ENCODE results near the gene SLC26A1. TPM values are rescaled to one million over a fixed set of nuclear protein-coding genes. Genes with fewer than 3 reads are reported as not detected.

Gene SLC26A1
- total and polyA plus RNA-seq, 2 of the 13 experiments (the other 11 are each of a cell fraction or from before 2014, with no cell fraction given) = 5.4 to 22.9 TPM

DNA sequence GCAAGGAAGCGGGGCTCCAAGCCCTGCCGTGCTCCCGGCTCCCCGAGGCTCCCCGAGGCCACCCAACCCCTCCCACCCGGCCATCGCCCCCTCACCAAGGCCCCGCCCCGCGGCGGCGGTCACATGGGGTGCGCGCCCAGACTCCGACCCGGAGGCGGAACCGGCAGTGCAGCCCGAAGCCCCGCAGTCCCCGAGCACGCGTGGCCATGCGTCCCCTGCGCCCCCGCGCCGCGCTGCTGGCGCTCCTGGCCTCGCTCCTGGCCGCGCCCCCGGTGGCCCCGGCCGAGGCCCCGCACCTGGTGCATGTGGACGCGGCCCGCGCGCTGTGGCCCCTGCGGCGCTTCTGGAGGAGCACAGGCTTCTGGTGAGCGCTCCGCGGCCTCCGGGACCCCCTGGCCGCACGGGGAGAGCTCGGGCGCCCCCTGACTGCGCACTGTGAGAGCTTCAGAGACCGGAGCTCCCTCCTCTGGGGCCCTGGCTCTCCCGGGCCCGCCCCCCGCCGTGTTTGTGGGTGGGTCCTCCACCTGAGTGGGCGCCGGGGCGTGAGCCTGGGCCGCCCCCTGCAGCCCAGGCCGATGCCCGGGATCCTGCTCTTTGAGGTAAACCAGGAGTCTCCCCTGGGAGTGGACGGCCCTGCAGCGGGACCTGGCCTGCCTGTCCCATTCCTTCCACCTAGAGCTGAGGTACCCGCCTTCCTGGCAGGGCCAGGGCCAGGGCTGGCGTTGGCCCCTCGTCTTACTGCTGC lies 6.2 kb downstream of the SLC26A1 start, which contains the start of gene IDUA (continued):
- TF ChIP-seq, protein P1, sequence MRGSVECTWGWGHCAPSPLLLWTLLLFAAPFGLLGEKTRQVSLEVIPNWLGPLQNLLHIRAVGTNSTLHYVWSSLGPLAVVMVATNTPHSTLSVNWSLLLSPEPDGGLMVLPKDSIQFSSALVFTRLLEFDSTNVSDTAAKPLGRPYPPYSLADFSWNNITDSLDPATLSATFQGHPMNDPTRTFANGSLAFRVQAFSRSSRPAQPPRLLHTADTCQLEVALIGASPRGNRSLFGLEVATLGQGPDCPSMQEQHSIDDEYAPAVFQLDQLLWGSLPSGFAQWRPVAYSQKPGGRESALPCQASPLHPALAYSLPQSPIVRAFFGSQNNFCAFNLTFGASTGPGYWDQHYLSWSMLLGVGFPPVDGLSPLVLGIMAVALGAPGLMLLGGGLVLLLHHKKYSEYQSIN (CRISPR knock-in tag; IDR thresholded peaks at IDR 0.05; ENCODE audit: borderline replicate concordance) = no peak
- TF ChIP-seq, protein P2, sequence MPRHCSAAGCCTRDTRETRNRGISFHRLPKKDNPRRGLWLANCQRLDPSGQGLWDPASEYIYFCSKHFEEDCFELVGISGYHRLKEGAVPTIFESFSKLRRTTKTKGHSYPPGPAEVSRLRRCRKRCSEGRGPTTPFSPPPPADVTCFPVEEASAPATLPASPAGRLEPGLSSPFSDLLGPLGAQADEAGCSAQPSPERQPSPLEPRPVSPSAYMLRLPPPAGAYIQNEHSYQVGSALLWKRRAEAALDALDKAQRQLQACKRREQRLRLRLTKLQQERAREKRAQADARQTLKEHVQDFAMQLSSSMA (CRISPR knock-in tag; IDR thresholded peaks at IDR 0.05) = peak; percentile 49; the same call in 1 of the 2 replicates
- TF ChIP-seq BORCS8-MEF2B (CRISPR knock-in tag; IDR thresholded peaks at IDR 0.05) = no peak
- no peak for TF ChIP-seq TP53 (CRISPR knock-in tag; conservative IDR thresholded peaks at IDR 0.05)
- peak; percentile 51; the same call in 1 of the 2 replicates for TF ChIP-seq MAZ (IDR thresholded peaks at IDR 0.05; ENCODE audit: borderline replicate concordance, low read depth, low read length)
- TF ChIP-seq MAZ (CRISPR knock-in tag; IDR thresholded peaks at IDR 0.05; ENCODE audit: low read depth) = peak; percentile 91
- no peak for TF ChIP-seq ZNF256 (CRISPR knock-in tag; conservative IDR thresholded peaks at IDR 0.05)
- TF ChIP-seq, protein P3, sequence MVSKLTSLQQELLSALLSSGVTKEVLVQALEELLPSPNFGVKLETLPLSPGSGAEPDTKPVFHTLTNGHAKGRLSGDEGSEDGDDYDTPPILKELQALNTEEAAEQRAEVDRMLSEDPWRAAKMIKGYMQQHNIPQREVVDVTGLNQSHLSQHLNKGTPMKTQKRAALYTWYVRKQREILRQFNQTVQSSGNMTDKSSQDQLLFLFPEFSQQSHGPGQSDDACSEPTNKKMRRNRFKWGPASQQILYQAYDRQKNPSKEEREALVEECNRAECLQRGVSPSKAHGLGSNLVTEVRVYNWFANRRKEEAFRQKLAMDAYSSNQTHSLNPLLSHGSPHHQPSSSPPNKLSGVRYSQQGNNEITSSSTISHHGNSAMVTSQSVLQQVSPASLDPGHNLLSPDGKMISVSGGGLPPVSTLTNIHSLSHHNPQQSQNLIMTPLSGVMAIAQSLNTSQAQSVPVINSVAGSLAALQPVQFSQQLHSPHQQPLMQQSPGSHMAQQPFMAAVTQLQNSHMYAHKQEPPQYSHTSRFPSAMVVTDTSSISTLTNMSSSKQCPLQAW (CRISPR knock-in tag; IDR thresholded peaks at IDR 0.05) = peak; percentile 70; the same call in 1 of the 2 replicates
- TF ChIP-seq, protein P4, sequence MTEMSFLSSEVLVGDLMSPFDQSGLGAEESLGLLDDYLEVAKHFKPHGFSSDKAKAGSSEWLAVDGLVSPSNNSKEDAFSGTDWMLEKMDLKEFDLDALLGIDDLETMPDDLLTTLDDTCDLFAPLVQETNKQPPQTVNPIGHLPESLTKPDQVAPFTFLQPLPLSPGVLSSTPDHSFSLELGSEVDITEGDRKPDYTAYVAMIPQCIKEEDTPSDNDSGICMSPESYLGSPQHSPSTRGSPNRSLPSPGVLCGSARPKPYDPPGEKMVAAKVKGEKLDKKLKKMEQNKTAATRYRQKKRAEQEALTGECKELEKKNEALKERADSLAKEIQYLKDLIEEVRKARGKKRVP (CRISPR knock-in tag; IDR thresholded peaks at IDR 0.05) = no peak
- TF ChIP-seq, protein P5, sequence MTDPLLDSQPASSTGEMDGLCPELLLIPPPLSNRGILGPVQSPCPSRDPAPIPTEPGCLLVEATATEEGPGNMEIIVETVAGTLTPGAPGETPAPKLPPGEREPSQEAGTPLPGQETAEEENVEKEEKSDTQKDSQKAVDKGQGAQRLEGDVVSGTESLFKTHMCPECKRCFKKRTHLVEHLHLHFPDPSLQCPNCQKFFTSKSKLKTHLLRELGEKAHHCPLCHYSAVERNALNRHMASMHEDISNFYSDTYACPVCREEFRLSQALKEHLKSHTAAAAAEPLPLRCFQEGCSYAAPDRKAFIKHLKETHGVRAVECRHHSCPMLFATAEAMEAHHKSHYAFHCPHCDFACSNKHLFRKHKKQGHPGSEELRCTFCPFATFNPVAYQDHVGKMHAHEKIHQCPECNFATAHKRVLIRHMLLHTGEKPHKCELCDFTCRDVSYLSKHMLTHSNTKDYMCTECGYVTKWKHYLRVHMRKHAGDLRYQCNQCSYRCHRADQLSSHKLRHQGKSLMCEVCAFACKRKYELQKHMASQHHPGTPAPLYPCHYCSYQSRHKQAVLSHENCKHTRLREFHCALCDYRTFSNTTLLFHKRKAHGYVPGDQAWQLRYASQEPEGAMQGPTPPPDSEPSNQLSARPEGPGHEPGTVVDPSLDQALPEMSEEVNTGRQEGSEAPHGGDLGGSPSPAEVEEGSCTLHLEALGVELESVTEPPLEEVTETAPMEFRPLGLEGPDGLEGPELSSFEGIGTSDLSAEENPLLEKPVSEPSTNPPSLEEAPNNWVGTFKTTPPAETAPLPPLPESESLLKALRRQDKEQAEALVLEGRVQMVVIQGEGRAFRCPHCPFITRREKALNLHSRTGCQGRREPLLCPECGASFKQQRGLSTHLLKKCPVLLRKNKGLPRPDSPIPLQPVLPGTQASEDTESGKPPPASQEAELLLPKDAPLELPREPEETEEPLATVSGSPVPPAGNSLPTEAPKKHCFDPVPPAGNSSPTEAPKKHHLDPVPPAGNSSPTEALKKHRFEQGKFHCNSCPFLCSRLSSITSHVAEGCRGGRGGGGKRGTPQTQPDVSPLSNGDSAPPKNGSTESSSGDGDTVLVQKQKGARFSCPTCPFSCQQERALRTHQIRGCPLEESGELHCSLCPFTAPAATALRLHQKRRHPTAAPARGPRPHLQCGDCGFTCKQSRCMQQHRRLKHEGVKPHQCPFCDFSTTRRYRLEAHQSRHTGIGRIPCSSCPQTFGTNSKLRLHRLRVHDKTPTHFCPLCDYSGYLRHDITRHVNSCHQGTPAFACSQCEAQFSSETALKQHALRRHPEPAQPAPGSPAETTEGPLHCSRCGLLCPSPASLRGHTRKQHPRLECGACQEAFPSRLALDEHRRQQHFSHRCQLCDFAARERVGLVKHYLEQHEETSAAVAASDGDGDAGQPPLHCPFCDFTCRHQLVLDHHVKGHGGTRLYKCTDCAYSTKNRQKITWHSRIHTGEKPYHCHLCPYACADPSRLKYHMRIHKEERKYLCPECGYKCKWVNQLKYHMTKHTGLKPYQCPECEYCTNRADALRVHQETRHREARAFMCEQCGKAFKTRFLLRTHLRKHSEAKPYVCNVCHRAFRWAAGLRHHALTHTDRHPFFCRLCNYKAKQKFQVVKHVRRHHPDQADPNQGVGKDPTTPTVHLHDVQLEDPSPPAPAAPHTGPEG (CRISPR knock-in tag; IDR thresholded peaks at IDR 0.05) = peak; percentile 84
- TF ChIP-seq MED13 (CRISPR knock-in tag; IDR thresholded peaks at IDR 0.05) = peak; percentile 43; the same call in 1 of the 2 replicates
- TF ChIP-seq ZBTB21 (CRISPR knock-in tag; IDR thresholded peaks at IDR 0.05) = no peak
- no peak for TF ChIP-seq MIER2 (CRISPR knock-in tag; IDR thresholded peaks at IDR 0.05)
- 0 out of 2 replicates have a peak, but pooled peaks have one; percentile 62 for TF ChIP-seq ZNF468 (CRISPR knock-in tag; IDR thresholded peaks at IDR 0.05)
- TF ChIP-seq, protein P6, sequence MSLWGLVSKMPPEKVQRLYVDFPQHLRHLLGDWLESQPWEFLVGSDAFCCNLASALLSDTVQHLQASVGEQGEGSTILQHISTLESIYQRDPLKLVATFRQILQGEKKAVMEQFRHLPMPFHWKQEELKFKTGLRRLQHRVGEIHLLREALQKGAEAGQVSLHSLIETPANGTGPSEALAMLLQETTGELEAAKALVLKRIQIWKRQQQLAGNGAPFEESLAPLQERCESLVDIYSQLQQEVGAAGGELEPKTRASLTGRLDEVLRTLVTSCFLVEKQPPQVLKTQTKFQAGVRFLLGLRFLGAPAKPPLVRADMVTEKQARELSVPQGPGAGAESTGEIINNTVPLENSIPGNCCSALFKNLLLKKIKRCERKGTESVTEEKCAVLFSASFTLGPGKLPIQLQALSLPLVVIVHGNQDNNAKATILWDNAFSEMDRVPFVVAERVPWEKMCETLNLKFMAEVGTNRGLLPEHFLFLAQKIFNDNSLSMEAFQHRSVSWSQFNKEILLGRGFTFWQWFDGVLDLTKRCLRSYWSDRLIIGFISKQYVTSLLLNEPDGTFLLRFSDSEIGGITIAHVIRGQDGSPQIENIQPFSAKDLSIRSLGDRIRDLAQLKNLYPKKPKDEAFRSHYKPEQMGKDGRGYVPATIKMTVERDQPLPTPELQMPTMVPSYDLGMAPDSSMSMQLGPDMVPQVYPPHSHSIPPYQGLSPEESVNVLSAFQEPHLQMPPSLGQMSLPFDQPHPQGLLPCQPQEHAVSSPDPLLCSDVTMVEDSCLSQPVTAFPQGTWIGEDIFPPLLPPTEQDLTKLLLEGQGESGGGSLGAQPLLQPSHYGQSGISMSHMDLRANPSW (CRISPR knock-in tag; IDR thresholded peaks at IDR 0.05; ENCODE audit: borderline replicate concordance) = no peak

Measured in HepG2 (cell line).